RCC 7860 (cell line): ENCODE results near the gene DPAGT1.
"Not testable (repeated sequence)": the region's sequence is repeated elsewhere in the genome, so short reads cannot be mapped to it uniquely, and the experiment has no call there.

Experiments
- DNase-seq: peaks from one replicate; pipeline ENCODE4 v3.0.0-alpha.2; 2015; ENCODE audit warnings: low spot score
- FAIRE-seq: peaks from 2 replicates; lab custom pipeline; 2012; peaks lifted over from hg19 to GRCh38; lab: Jason Lieb, UNC

The DPAGT1 gene

DNA sequence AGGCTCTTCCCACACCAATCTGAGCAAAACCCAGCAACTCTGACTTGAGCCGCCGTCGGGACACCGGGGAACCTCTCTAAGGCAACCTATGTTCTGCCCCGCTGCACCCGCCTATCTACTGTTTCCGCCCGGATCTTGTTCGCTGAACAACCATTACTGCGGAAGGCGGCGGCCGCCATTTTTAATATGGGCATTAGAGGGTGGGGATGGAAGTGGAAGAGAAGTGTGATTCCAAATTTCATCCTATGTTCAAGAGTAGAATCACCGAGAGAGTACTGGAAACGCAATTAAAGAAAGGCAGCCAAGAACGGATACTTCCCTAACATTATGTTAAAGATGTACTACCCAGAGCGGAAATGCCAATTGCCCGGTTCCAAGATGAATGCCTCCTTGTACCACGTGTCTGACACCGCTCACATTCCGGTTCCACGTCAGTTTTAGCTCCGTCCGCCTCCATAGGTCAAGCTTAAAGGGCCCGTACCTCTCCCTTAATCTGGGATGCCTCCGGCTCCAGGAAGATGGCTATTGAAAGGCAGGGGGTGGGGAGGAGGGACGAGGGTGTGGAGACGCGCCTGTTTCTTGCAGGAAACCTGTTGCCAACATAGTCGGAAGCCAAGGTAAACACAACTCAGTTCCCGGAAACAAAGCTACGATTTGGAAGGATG lies at the start of gene DPAGT1:
DPAGT1 (minus strand) TSS at position 95 of the 665 bp plus-strand sequence. CDS start 198 bp downstream, outside the sequence.
- peak; percentile 56 for FAIRE-seq
- DNase-seq = peak; percentile 90

DNA sequence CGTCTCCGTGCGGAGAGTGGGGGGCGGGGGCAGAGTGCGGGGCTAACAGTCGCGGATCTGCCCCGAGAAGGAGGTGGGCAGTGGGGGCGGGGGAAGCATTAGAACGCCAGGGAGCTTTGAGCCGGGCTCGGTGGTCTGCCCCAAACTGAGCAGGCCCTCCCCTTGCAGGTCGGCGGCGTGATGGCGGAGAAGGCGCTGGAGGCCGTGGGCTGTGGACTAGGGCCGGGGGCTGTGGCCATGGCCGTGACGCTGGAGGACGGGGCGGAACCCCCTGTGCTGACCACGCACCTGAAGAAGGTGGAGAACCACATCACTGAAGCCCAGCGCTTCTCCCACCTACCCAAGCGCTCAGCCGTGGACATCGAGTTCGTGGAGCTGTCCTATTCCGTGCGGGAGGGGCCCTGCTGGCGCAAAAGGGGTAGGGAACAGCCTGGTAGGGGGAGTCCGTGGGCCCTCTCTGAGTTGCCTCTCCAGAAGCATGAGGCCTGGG lies 48.2 kb upstream of the DPAGT1 start:
- FAIRE-seq (no peak), DNase-seq (no peak)

DNA sequence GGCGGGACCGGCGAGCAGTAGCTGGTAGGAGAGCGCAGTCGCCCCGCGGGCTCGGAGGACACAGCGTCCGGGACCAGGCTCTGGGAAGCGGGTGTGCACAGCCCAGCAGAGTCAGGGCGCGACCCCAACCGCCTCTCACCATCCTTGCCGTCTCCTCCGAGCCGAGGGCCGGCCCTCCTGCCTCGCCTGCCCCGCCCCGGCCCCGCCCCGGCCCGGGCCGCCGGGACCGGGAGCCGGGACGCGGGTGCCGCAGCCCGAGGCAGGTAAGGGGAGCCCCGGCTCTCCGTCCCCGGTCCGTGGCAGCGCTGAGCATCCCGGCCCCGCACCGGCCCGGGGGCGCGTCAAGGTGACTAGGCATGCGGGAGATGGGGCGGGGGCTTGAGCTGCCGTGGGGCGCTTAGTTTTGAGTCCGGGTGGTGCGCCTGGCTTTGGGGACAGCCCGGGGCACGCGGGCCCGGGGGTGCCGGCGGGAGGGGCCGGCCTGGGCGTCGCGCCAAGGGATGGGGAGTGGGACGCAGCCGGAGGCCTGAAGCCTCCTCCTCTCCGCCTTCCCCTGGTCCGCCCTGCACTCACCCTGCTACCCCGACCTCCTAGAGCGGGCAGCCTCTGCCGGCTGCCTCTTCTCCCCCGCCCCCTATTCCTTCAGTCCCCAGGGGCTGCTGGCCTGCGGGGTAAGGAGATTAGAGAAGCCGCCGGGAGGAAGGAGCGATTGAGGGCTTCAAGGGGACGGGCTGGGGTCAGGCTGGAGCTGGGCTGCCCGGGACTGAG lies 47.5 kb upstream of the DPAGT1 start, which contains the start of gene ABCG4:
ABCG4 (plus strand) TSS at position 35 of the 768 bp plus-strand sequence. CDS start 914 bp downstream, outside the sequence.
- DNase-seq (no peak), FAIRE-seq (no peak)

DNA sequence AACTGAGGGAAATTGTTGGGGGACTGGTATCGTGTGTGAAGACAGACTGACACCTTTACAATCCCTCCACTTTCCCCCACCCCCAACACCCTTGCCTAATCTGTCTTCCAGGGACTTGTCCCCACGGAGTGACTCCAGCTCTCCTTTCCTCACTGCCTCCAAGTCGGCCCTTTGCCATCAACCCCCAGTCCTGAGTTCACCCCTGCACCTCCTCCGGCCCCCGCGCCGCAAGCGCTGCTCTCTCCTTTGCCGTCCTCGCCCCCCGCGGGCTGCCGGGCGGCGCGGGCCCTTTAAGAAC lies 47.0 kb upstream of the DPAGT1 start:
- FAIRE-seq = no peak
- no peak for DNase-seq

DNA sequence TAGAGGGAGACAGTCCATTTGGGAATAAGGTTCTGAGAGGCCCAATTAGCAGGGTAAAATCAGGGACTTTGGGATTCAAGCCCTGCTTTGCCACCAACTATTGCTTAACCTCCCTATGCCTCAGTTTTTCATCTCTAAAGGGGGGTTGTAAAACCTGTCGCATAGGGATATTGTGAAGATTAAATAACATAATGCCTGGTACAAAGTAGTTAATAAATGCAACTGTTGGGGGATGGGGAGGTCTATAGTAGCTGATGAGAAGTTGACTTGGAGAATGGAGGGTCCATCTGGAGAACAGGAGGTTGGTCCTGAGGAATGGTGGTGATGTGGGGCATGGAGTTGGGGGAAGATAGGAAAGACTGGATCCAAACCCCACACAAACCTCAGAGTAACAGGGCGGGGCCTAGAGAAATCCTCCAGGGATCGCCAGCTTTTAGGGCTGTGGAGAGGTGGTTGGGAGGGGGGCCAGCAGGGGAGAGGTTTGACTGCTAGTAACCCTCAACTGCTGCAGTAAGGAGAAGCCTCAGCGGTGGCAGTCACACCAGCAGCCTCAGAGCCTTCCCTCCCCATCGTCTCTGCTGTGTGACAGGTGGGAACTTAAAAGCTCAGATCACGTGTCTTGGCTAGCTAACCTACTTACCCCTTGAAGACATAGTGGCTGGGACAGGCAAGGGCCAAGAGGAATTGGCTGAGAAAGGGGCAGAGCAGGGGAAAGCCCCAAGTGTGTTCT lies 46.1 kb upstream of the DPAGT1 start:
- FAIRE-seq = no peak

DNA sequence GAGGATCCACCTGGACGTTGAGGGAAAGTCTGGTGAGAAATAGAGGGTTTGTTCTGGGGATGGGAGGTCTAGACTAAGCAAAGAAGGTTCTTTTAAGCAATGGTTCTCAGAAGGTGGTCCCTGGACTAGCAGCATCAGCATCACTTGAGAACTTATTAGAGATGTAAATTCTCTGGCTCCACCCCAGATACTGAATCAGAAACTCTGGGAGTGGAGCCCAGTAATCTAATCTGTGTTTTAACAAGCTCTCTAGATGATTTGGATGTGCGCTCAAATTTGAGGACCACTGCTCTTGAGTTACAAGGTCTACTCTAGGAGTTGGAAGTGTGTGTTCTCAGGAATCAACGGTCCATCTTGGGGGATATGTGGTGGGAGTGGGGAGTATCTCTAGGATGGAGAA lies 43.9 kb upstream of the DPAGT1 start:
- FAIRE-seq = no peak
- DNase-seq = no peak

More for the DNA sequence above, 46.1 kb upstream of the DPAGT1 start:
- DNase-seq = no peak

DNA sequence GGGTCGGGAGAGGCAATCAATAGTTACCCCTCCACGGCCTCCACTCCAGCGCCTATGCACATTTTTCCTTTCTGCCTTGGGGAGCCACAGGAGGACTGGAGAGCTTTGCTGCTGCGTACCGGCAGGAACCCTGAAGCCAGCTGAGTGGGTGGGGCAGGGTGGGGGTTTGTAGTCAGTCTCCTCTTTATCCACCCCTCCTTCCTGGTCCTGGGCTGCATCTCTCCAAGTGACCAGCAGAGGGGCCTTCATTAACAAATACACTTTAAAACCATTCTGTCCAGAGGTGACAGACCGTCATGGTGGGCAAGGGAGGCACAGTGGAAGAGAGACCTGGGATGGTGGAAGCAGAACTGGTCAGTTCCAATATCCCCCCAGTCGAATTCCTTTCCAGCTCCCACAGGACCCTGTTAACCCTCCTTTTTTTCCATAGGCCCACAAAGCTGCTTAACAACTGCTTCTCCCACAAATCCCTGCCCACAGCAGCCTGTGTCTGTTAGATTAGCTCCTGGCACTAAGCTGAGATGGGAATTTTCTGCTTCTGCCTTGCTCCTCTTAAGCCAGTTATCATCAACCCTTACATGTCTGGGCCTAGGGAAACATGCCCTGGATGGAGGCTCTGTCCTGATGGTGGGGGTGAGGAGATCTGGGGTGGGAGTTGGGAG lies 43.3 kb upstream of the DPAGT1 start:
- DNase-seq (peak; percentile 29), FAIRE-seq (no peak)

DNA sequence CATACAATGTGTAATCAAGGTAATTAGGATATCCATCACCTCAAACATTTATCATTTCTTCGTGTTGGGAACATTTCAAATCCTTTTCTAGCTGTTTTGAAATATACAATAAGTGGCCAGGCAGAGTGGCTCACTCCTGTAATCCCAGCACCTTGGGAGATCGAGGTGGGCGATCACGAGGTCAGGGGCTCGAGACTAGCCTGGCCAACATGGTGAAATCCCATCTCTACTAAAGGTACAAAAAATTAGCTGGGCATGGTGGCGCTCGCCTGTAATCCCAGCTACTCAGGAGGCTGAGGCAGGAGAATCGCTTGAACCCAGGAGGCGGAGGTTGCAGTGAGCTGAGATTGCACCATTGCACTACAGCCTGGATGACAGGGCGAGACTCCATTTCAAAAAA lies 37.6 kb upstream of the DPAGT1 start:
- not testable (repeated sequence) for DNase-seq, FAIRE-seq

DNA sequence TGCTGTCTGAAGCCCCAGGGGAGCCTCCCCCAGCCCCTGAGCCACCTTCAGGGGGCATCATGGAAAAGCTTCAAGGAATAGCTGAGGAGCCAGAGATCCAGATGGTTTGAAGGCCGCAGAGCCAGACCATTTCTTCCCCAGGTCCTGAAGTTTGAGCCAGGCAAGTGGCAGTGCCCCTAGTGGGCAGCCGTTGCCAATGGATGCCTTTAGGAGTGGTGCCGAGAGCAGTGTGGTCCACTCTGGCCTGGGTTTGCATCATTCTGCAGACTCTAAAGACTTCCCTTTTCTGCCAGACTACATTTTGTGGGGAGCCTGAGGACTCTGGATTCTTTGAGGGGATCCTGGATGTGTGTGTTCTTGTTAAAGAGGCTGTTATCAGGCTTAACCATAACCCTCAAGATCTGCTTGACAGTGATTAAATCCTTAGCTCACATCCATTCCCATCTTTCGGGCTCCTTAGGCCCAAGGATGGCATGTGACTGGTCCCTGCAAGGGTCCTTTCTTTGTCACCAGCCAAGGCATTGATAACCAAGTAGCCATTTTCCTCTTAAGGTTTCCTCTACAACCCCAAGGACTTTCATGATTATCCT lies 32.8 kb upstream of the DPAGT1 start:
- DNase-seq (no peak), FAIRE-seq (no peak)

DNA sequence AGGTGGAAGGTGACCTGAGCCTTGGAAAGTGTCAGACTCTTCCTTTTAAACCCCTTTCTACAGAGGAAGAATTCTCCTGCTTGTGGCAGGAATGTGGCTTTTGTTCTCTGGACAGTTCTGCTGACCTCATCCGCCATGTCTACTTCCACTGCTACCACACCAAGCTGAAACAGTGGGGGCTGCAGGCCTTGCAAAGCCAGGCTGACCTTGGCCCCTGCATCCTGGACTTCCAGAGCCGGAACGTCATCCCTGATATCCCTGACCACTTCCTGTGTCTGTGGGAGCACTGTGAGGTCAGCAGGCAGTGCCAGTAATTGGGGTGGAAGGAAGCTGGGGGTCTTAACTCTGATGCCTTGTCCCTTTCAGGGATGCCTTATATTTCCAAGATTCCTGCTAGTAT lies 29.0 kb upstream of the DPAGT1 start:
- peak; percentile 35 for DNase-seq
- FAIRE-seq = no peak

DNA sequence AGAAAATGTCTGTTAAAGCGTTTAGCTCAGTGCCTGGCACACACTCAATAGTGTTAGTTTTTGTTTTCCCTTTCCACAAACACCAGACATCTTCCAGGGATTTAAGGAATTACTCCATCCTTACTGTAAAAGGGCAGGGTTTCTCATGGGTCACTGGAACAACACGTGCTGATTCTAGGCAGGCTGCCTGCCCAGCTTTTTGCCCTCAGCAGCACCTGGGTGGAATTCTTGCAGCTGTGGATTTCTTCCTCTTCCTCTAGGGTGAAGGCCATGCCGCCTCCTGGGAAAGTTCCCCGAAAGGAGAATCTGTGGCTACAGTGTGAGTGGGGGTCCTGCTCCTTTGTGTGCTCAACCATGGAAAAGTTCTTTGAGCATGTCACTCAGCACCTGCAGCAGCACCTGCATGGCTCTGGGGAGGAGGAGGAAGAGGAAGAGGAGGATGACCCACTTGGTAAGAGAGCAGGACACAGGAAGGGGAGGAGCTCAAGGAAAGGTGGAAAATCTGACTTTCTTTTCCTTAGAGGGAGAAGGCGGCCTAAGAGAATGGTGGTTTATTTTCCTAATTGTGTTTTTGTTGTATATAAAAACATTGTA lies 25.1 kb upstream of the DPAGT1 start:
- FAIRE-seq = no peak

DNA sequence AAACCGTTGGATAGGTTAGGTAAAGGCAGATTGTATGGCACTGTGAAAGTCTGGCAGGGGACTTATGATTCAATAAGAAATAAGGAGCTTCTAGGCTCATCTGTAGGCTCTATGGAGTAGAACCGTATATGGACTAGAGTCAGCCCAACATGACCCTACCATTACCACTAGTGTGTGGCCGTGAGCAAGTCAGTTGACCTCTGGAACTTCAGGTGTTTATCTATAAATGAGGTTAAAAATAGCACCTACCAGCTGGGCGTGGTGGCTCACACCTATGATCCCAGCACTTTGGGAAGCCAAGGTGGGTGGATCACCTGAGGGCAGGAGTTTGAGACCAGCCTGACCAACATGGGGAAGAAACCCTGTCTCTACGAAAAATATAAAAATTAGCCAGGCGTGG lies 24.2 kb upstream of the DPAGT1 start:
- no peak for DNase-seq

More for the DNA sequence above, 25.1 kb upstream of the DPAGT1 start:
- no peak for DNase-seq

DNA sequence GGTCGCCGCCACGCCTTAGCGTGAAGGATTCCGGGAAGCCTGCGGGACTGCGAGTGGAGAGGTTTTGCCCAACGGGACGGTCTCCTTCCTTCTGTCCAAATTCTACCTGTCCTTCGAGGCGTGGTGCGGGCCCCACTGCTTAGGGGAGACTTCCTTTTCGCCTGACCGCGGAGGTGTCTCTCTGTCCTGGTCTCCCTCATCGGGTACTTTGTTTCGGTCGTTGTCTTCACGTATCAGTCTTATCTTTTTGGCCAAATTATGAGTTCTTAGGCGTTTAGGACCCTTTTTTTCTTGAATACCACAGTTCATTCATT lies 20.1 kb upstream of the DPAGT1 start:
- DNase-seq (no peak), FAIRE-seq (no peak)

More for the DNA sequence above, 24.2 kb upstream of the DPAGT1 start:
- FAIRE-seq = no peak

DNA sequence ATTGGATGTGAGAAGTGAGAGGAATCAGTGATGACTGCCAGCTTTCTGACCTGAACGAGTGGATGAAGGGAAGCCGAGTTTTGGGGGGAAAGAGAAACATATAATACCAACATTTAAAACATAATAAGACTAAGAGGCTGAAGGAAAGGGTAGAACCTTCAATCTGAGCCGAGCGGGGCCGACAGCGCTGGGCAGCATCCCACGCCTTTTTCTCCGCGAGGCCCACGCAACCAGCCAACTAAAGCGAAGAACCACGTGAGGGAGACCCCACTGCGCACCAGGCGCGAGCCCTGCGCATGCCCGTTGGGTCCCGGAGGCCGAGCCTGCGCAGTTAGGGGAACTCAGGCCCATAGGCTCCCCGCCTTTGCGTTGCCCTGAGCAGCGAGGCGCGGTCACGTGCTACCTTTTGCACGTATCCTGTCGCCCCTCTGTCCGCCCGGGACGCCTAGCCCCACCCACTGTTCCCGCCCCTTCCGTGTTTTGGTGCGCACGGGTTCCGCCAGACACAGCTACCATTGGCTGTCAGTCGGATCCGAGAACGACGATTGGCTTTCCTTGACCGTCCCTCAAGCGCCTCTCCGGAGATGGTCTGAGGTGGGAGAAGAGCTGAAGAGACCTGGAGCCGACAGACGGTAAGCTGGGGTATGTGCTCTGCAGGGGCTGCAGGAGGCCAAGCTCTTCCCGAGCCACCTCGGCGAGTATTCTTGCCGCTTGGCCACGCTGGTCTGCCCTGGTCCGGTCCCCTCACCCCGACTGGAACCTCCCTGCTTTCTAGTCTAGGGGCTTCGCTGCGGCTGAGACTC lies 19.6 kb upstream of the DPAGT1 start, which contains the start of gene HINFP:
HINFP (plus strand) TSS at position 573 of the 803 bp plus-strand sequence. CDS start 5,365 bp downstream, outside the sequence.
- peak; percentile 83 for FAIRE-seq
- peak; percentile 94 for DNase-seq

DNA sequence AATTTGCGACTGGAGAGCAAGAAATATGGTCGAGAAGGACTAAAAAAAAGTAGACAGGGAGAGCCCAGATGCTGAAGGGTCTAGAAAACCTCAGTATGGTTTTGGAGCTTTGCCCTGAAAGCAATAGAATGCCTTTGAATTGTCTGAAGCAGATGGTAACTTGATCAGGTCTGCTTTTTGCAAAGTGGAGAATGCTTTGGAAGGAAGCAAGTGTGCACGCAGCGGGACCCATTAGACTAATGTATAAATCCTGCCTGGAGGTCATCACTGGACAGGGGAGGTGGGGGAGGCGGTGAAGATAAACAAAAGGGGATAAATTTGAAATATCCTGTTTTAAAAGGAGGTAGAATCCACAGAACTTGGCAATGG lies 19.0 kb upstream of the DPAGT1 start:
- no peak for DNase-seq
- no peak for FAIRE-seq

DNA sequence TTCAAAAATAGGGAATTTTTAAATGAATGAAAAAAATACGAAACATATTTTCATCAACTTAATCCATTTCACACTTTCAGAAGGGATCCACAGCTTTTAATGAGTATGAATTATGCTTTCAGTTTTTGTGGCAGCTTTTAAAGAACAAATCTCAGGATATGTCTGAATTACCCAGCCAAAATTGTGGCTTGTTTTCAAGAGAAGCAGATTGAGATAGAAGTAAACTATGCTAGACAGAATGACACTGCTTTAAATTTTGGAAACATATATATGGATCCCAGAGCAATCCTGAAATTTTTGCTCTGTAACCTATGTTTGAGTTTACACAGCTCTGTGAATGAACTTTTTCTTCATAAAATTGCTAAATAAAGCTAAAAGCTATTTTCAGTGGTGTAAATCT lies 17.3 kb upstream of the DPAGT1 start:
- no peak for DNase-seq

DNA sequence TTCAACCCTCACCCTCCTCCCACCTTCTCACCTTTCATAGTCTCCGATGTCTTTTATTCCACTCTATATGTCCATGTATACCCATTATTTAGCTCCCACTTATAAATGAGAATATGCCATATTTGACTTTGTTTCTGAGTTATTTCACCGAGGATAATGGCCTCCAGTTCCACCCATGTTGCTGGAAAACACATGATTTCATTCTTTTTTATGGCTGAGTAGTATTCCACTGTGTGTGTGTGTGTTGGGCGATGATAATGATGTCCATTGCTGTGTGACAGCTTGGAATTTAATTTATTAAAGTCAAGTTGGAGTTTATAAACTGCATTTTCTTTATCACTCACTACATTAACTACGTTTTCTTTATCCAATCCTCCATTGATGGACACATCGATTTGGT lies 16.6 kb upstream of the DPAGT1 start:
- FAIRE-seq (no peak), DNase-seq (no peak)

More for the DNA sequence above, 17.3 kb upstream of the DPAGT1 start:
- no peak for FAIRE-seq

DNA sequence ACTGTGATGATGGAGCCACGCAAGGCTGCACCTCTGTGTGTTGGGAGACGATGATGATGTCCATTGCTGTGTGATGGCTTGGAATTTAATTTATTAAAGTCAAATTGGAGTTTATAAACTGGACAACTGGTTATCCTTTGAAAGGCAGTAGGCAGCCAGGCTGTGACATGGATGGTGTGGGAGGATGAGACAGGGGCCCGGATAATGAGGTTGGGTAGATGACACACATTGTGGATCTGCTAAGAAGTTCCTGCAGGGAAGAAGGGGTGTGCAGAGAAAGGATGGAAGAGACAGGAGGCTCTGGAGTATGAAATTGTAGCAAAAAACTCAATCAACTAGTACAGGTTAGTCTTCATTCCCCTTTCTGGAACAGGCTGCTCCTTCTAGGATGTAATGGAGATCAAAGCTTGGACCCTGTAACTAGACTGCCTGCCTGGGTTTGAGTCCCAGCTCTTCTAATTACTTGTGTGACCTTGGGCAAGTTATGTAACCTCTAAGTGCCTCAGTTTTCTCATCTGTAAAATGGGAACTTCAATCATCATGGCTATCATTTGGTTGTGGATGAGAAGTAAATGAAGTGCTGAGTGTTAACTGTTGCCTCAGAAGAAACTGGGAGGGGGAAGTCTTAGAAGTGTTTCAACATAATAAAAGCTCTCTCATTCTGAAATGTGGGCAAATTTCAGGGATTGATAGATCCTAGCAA lies 15.5 kb upstream of the DPAGT1 start:
- no peak for FAIRE-seq
- DNase-seq = no peak

DNA sequence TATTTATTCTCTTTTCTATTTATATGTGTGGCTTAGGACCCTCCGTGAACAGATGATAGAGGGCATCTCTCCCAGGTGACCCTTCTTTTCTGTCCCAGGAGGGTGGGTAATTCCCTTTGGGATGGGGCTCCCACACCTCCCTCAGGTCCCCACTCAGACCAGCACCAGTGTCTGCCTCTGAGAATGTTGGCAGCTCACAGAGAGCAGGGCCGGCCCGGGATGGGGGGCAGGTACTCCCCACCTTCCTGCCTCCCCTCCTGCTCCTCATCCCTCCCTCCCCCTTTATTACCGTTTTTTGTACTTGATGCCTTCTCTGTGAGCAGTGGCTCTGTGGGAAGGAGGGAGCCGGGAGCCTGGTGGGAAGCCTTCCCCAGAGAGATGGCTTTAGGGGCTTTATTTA lies 14.9 kb upstream of the DPAGT1 start:
- no peak for FAIRE-seq
- no peak for DNase-seq
